GM12878 (cell line): ENCODE measurements around the gene DKKL1. TPM values are rescaled to one million over a fixed set of nuclear protein-coding genes. Genes with fewer than 3 reads are reported as not detected.

Experiments
- ATAC-seq: fragments of 200-7000 bp; cut with Tn5 transposase; 3 replicates; pipeline ENCODE4 v1.9.1; 2020; ENCODE audit warnings: mild to moderate bottlenecking, moderate library complexity
- BruUV-seq: library from RNA; stranded (reverse); fragments of 400-500 nt; replicated peaks from 2 replicates; lab custom pipeline; 2021; lab: Mats Ljungman, UMichigan
- CTCF ChIA-PET: fragments of 300-600 bp; sonication (Branson Sonifier 250); formaldehyde crosslinking; extraction: SDS; loops from one replicate; lab custom pipeline; 2021; ENCODE audit warnings: inconsistent platforms; lab: Yijun Ruan, JAX
- POLR2A ChIA-PET: fragments of 350-600 bp; formaldehyde crosslinking; extraction: SDS; loops from one replicate; lab custom pipeline; 2021; ENCODE audit warnings: inconsistent platforms; lab: Charles Lee
- RAD21 ChIA-PET: fragments of 300-600 bp; sonication (Branson Sonifier 250); formaldehyde crosslinking; loops from one replicate; lab custom pipeline; 2023; ENCODE audit warnings: antibody characterized with exemption; ENCODE audit not compliant: unreplicated experiment; lab: Charles Lee
- SMC1A ChIA-PET: fragments of 300-600 bp; sonication (Branson Sonifier 250); formaldehyde crosslinking; loops from one replicate; lab custom pipeline; 2023; ENCODE audit not compliant: unreplicated experiment, uncharacterized antibody; lab: Charles Lee
- DNase-seq: peaks from one replicate; pipeline ENCODE4 v3.0.0-alpha.2; 2011; ENCODE audit warnings: low read depth, low spot score
- FAIRE-seq: peaks from 3 replicates; lab custom pipeline; 2011; peaks lifted over from hg19 to GRCh38; lab: Jason Lieb, UNC
- H2AFZ ChIP-seq: 2 replicates; pipeline ENCODE4 v1.6.0; 2011; ENCODE audit warnings: low read depth, low read length, control low read depth; ENCODE audit not compliant: control insufficient read depth
- H3K27ac ChIP-seq: 2 replicates; pipeline ENCODE4 v1.5.1; 2011; ENCODE audit warnings: control low read depth; ENCODE audit not compliant: control insufficient read depth, insufficient read depth
- H3K27me3 ChIP-seq, 2 experiments: replicated peaks in 1 of 2; 2 replicates each; pipeline versions ENCODE4 v1.6.0 to v1.6.1; 2011; ENCODE audit warnings: low read length in 1 of 2; ENCODE audit not compliant: control insufficient read depth in 2 of 2, insufficient read depth in 2 of 2
- H3K36me3 ChIP-seq, 2 experiments: 2 replicates each; pipeline ENCODE4 v1.5.1; 2011; ENCODE audit warnings: low read length in 1 of 2; ENCODE audit not compliant: control insufficient read depth in 2 of 2, insufficient read depth in 2 of 2
- H3K4me1 ChIP-seq: 2 replicates; pipeline ENCODE4 v1.6.1; 2011; ENCODE audit warnings: mild to moderate bottlenecking, low read length, moderate library complexity, mixed read lengths; ENCODE audit not compliant: control insufficient read depth, insufficient read depth
- H3K4me2 ChIP-seq: 2 replicates; pipeline ENCODE4 v1.6.0; 2011; ENCODE audit warnings: control low read depth; ENCODE audit not compliant: control insufficient read depth, insufficient read depth
- H3K4me3 ChIP-seq: fragments of 200-600 bp; sonication (generic); 2 replicates; pipeline ENCODE4 v1.5.1; 2016
- H3K79me2 ChIP-seq: 2 replicates; pipeline ENCODE4 v1.6.0; 2011; ENCODE audit warnings: low read length; ENCODE audit not compliant: control insufficient read depth, insufficient read depth
- H3K9ac ChIP-seq: 2 replicates; pipeline ENCODE4 v1.8.0; 2011; ENCODE audit warnings: low read length, control low read depth, mixed read lengths; ENCODE audit not compliant: control insufficient read depth, insufficient read depth
- H3K9me3 ChIP-seq: replicated peaks from 3 replicates; pipeline ENCODE4 v1.5.1; 2011; ENCODE audit warnings: mild to moderate bottlenecking, low read length; ENCODE audit not compliant: control insufficient read depth, insufficient read depth
- H4K20me1 ChIP-seq: 2 replicates; pipeline ENCODE4 v1.6.0; 2011; ENCODE audit not compliant: control insufficient read depth, insufficient read depth
- ASH2L ChIP-seq: fragments of 300-600, 200-600 bp; sonication (generic); IDR thresholded peaks from 2 replicates; pipeline ENCODE4 v1.6.1; 2017; ENCODE audit warnings: low read depth, mild to moderate bottlenecking, borderline replicate concordance
- CHD4 ChIP-seq: fragments of 200-600 bp; sonication (generic); IDR thresholded peaks from 2 replicates; pipeline ENCODE4 v1.6.1; 2016; ENCODE audit warnings: mild to moderate bottlenecking
- ESRRA ChIP-seq: IDR thresholded peaks from 2 replicates; pipeline ENCODE4 v1.6.1; 2012; ENCODE audit warnings: mild to moderate bottlenecking, low read length, improper control_type of control experiment
- GABPA ChIP-seq: IDR thresholded peaks from 2 replicates; pipeline ENCODE4 v1.6.1; 2014; ENCODE audit warnings: antibody characterized with exemption, low read depth, mild to moderate bottlenecking, inconsistent platforms
- HCFC1 ChIP-seq: fragments of 150-350 bp; IDR thresholded peaks from 2 replicates; pipeline ENCODE4 v1.6.1; 2014; ENCODE audit warnings: low read length
- HDAC6 ChIP-seq: fragments of 200-600 bp; sonication (generic); IDR thresholded peaks from one replicate; pipeline ENCODE4 v1.8.0; 2017; ENCODE audit warnings: antibody characterized with exemption; ENCODE audit not compliant: unreplicated experiment
- MTA3 ChIP-seq: IDR thresholded peaks from 2 replicates; pipeline ENCODE4 v1.6.1; 2012; ENCODE audit warnings: low read length, inconsistent platforms, borderline replicate concordance
- PAX8 ChIP-seq: fragments of 450-650 bp; IDR thresholded peaks from 2 replicates; pipeline ENCODE4 v1.6.1; 2017; ENCODE audit warnings: mild to moderate bottlenecking, moderate library complexity
- RAD51 ChIP-seq: fragments of 450-650 bp; IDR thresholded peaks from 2 replicates; pipeline ENCODE4 v1.6.1; 2016; ENCODE audit warnings: moderate library complexity, mild to moderate bottlenecking, inconsistent platforms
- SIX5 ChIP-seq: IDR thresholded peaks from 2 replicates; pipeline ENCODE4 v1.6.1; 2011; ENCODE audit warnings: mild to moderate bottlenecking, low read depth, low read length, moderate library complexity; ENCODE audit not compliant: severe bottlenecking
- SMC3 ChIP-seq: IDR thresholded peaks from 2 replicates; pipeline ENCODE4 v1.6.1; 2011; ENCODE audit warnings: low read length, improper control_type of control experiment, borderline replicate concordance
- SPI1 ChIP-seq: IDR thresholded peaks from 2 replicates; pipeline ENCODE4 v1.6.1; 2011; ENCODE audit warnings: low read depth, mild to moderate bottlenecking, low read length, moderate library complexity, borderline replicate concordance; ENCODE audit not compliant: insufficient read depth
- STAT1 ChIP-seq: fragments of 450-650 bp; conservative IDR thresholded peaks from 2 replicates; pipeline ENCODE4 v1.6.1; 2014; ENCODE audit warnings: antibody characterized with exemption, mild to moderate bottlenecking
- USF2 ChIP-seq: IDR thresholded peaks from 2 replicates; pipeline ENCODE4 v1.6.1; 2011; ENCODE audit warnings: low read depth, low read length, improper control_type of control experiment, borderline replicate concordance
- YY1 ChIP-seq: IDR thresholded peaks from 2 replicates; pipeline ENCODE4 v1.6.1; 2011; ENCODE audit warnings: low read depth, mild to moderate bottlenecking, low read length
- WGBS: methylation state at CpG from one replicate; pipeline ENCODE4 v1.1.6; 2016; ENCODE audit warnings: low lambda C conversion rate; ENCODE audit not compliant: insufficient replicate concordance, insufficient coverage; ENCODE audit errors: missing lambda C conversion rate; 5-methylcytosine and 5-hydroxymethylcytosine counted together
- in situ Hi-C: fragments of 300-500 bp; cut with MboI; formaldehyde crosslinking; loops from 9 replicates; pipeline ENCODE4 v1.14.3; 2018; ENCODE audit warnings: mixed read lengths
- intact Hi-C: fragments of 100-400 bp; cut with micrococcal nuclease; formaldehyde crosslinking; loops from one replicate; pipeline ENCODE4 v1.14.2; 2022; ENCODE audit not compliant: unreplicated experiment
- polyA plus RNA-seq, 11 experiments: library from polyadenylated mRNA; depleted of rRNA in 4 of 11; unstranded in 6 of 11; stranded (reverse) in 5 of 11; fragments of >200 nt; fragmentation: Nextera tagmentation in 4 of 11; fragmentation: Illumina TruSeq in 1 of 11; extraction: Ambion mirVana in 4 of 11; extraction: Trizol in 1 of 11; gene quantifications; 1 replicate in 1 of 11; 2 replicates in 10 of 11; pipeline versions ENCODE4 v1.2.1 to v1.2.3, GENCODE V29; 2011 to 2016; ENCODE audit warnings: inconsistent platforms in 2 of 11, missing spikeins in 2 of 11, low read depth in 1 of 11
- total RNA-seq, 4 experiments: library from RNA; depleted of rRNA in 3 of 4; stranded (reverse); fragments of >200 nt in 3 of 4; fragmentation: Illumina TruSeq in 1 of 4; extraction: Trizol in 1 of 4; gene quantifications; 2 replicates each; pipeline versions ENCODE4 v1.2.1 to v1.2.3, GENCODE V29; 2013 to 2021
- TF ChIP-seq, protein P1 (sequence below): IDR thresholded peaks from 2 replicates; pipeline ENCODE4 v1.6.1; 2012; ENCODE audit warnings: mild to moderate bottlenecking, low read depth, low read length
- TF ChIP-seq, protein P2 (sequence below): IDR thresholded peaks from 2 replicates; pipeline ENCODE4 v1.6.1; 2012; ENCODE audit warnings: low read depth, low read length, improper control_type of control experiment
- TF ChIP-seq, protein P3 (sequence below): fragments of 450-650 bp; IDR thresholded peaks from 2 replicates; pipeline ENCODE4 v1.6.1; 2017; ENCODE audit warnings: borderline replicate concordance

DKKL1 gene
- total and polyA plus RNA-seq, 10 of the 15 experiments (the other 5 are each of a cell fraction or from before 2014, with no cell fraction given) = not detected

- H3K4me2 ChIP-seq = peak overlapping the region; percentile 87
- WGBS = 2% methylated on average over 2 of the region's 2 CpGs
- ChIA-PET CTCF (interaction anchor here (1.2 to 3.9 kb wide), 7 partner anchors 9 to 215 kb away, joined by 3 to 22 read pairs (median 7); no protein-coding TSS in a partner anchor), SMC1A (interaction anchor here (0.8 to 2.1 kb wide), 7 partner anchors 9 to 75 kb away, joined by 3 to 11 read pairs (median 3); no protein-coding TSS in a partner anchor), RAD21 (interaction anchor here (0.9 to 2.1 kb wide), 8 partner anchors 9 to 435 kb away, joined by 3 to 13 read pairs (median 4); partner anchors contain the start of genes ALDH16A1 and AP2A1), POLR2A (interaction anchor here (0.6 to 4.5 kb wide), 6 partner anchors 8 to 121 kb away, joined by 3 to 44 read pairs (median 6); partner anchors contain the start of genes ALDH16A1 and PIH1D1)
- H3K9ac ChIP-seq = no peak overlapping the region
- H3K27me3 ChIP-seq = no peaks in the 10 kb centered on the region
- no peaks in the 10 kb centered on the region; the same call in 2 of the 3 replicates for H3K9me3 ChIP-seq
- H3K4me1 ChIP-seq = peaks cover 79% of the 10 kb centered on the region
- DNase-seq = peak; percentile 81
- intact Hi-C loops (loop anchor here (5.0 kb wide), 2 partner anchors 121 to 141 kb away; partner anchors contain the start of genes ALDH16A1, FLT3LG and PIH1D1), in situ Hi-C loops (no loop called here)
- H3K36me3 ChIP-seq = no peaks in the 10 kb centered on the region
- BruUV-seq = no TSS peak
- no peaks in the 10 kb centered on the region for H4K20me1 ChIP-seq
- peak overlapping the region; percentile 87 for H3K27ac ChIP-seq
- peak; percentile 71 for ATAC-seq
- peaks cover 24% of the 10 kb centered on the region for H3K79me2 ChIP-seq
- peak overlapping the region; percentile 68 for H2AFZ ChIP-seq
- H3K4me3 ChIP-seq = peak overlapping the region; percentile 50
- FAIRE-seq = peak; percentile 72
- TF ChIP-seq, protein P1, sequence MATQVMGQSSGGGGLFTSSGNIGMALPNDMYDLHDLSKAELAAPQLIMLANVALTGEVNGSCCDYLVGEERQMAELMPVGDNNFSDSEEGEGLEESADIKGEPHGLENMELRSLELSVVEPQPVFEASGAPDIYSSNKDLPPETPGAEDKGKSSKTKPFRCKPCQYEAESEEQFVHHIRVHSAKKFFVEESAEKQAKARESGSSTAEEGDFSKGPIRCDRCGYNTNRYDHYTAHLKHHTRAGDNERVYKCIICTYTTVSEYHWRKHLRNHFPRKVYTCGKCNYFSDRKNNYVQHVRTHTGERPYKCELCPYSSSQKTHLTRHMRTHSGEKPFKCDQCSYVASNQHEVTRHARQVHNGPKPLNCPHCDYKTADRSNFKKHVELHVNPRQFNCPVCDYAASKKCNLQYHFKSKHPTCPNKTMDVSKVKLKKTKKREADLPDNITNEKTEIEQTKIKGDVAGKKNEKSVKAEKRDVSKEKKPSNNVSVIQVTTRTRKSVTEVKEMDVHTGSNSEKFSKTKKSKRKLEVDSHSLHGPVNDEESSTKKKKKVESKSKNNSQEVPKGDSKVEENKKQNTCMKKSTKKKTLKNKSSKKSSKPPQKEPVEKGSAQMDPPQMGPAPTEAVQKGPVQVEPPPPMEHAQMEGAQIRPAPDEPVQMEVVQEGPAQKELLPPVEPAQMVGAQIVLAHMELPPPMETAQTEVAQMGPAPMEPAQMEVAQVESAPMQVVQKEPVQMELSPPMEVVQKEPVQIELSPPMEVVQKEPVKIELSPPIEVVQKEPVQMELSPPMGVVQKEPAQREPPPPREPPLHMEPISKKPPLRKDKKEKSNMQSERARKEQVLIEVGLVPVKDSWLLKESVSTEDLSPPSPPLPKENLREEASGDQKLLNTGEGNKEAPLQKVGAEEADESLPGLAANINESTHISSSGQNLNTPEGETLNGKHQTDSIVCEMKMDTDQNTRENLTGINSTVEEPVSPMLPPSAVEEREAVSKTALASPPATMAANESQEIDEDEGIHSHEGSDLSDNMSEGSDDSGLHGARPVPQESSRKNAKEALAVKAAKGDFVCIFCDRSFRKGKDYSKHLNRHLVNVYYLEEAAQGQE = no peak
- TF ChIP-seq HDAC6 = no peak
- no peak for TF ChIP-seq ESRRA
- TF ChIP-seq GABPA = no peak
- TF ChIP-seq USF2 = peak; percentile 94
- TF ChIP-seq MTA3 = no peak
- TF ChIP-seq, protein P2, sequence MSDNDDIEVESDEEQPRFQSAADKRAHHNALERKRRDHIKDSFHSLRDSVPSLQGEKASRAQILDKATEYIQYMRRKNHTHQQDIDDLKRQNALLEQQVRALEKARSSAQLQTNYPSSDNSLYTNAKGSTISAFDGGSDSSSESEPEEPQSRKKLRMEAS = peak; percentile 73; the same call in 1 of the 2 replicates
- no peak for TF ChIP-seq SMC3
- TF ChIP-seq CHD4 = no peak
- TF ChIP-seq RAD51 = peak; percentile 95
- peak; percentile 87 for TF ChIP-seq YY1
- TF ChIP-seq SIX5 = peak; percentile 84
- TF ChIP-seq STAT1 = 0 out of 2 replicates have a peak, but pooled peaks have one; percentile 56
- no peak for TF ChIP-seq PAX8
- TF ChIP-seq, protein P3, sequence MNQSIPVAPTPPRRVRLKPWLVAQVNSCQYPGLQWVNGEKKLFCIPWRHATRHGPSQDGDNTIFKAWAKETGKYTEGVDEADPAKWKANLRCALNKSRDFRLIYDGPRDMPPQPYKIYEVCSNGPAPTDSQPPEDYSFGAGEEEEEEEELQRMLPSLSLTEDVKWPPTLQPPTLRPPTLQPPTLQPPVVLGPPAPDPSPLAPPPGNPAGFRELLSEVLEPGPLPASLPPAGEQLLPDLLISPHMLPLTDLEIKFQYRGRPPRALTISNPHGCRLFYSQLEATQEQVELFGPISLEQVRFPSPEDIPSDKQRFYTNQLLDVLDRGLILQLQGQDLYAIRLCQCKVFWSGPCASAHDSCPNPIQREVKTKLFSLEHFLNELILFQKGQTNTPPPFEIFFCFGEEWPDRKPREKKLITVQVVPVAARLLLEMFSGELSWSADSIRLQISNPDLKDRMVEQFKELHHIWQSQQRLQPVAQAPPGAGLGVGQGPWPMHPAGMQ = no peak
- TF ChIP-seq ASH2L = no peak
- TF ChIP-seq SPI1 = no peak
- peak; percentile 91 for TF ChIP-seq HCFC1
These were observed 32.0 kb upstream of the DKKL1 start for GRCh38 chr19:49331616-49332055.
